Stimulated activated naive CD4-positive, alpha-beta T cell treated with Interleukin-2 at 50 U/mL for 16 hours (primary cell): ENCODE data around the gene NLRP12.
"Not testable (repeated sequence)": the region's sequence is repeated elsewhere in the genome, so short reads cannot be mapped to it uniquely, and the experiment has no call there.

Source experiments
- DNase-seq: peaks from one replicate; lab custom pipeline; 2025; lab: John Stamatoyannopoulos, UW

NLRP12 gene

GRCh38 chr19:53838446-53838845 lies 14.3 kb upstream of the NLRP12 start:
- DNase-seq: not testable (repeated sequence)

DNA sequence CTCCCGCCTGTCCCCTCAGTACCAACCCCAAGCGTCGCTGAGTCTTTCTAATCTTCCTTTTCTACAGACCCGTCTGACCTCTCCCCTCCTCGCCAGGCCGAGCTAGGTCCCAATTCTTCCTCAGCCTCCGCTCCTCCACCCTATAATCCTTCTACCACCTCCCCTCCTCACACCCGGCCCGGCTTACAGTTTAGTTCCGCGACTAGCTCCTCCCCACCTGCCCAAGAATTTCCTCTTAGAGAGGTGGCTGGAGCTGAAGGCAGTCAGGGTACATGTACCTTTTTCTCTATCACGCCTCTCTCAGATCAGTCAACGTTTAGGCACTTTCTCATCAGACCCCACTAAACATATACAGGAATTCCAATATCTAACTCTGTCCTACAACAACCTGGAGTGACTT lies 8.7 kb upstream of the NLRP12 start:
- DNase-seq: not testable (repeated sequence)

DNA sequence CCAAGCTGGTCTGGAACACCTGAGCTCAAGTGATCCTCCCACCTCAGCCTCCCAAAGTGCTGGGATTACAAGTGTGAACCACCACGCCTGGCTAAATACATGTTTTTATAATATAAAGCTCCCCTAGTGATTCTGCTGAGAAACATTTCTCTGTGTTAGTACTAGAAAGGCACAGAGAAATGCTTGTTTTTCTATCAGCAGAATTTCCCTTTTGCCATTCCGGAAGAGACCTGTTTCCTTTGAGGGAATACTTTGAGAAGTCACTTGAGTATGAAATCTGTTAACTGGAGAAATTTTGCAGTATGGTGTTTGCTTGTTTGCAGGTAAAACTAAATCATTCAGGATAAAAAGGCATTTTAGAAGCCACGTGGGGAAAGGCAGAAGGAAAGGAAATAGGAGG lies 4.4 kb upstream of the NLRP12 start:
- DNase-seq: no peak

DNA sequence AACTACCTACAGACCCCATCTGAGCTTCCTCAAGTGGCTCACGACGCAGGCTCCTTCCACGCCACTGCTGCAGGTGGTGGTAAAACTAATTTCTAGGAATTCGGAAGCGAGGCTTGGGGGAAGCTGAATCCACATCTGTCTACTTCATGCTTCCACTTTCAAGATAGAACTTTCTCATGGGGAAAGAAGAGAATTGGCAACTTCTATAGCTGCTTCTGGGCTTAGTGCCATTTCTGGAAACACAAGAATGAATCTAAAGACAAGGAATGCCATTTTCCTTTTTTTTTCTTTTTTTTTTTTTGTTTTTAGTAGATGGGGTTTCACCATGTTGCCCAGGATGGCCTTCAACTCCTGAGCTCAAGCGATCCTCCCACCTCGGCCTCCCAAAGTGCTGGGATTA lies 2.8 kb upstream of the NLRP12 start:
- DNase-seq: no peak

- no peak for DNase-seq
Measured at GRCh38 chr19:53823380-53824120, 564 bp downstream of the NLRP12 start.

DNA sequence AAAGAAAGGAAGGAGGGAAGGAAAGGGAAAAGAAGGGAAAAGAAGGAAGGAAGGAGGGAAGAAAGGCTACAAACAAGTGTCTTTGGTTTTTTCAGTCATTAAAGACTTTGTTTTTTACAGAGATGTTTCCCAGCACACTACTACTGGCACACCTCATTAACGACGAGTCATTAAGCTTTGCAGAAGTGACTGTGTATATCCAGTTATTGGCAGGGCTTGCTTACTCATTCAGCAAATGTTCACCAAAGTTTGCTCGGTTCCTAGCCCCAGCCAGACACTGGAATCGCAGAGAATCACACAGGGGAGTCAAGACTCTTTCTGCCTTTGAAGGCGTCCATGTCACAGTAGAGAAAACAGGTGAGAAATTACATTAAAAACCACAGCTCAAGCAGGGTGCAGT lies 4.3 kb downstream of the NLRP12 start:
- no peak for DNase-seq

GRCh38 chr19:53818756-53819155 lies 5.4 kb downstream of the NLRP12 start:
- no peak for DNase-seq

GRCh38 chr19:53813996-53814395 lies 10.1 kb downstream of the NLRP12 start:
- DNase-seq: no peak

GRCh38 chr19:53812335-53812734 lies 11.8 kb downstream of the NLRP12 start:
- DNase-seq: no peak

DNA sequence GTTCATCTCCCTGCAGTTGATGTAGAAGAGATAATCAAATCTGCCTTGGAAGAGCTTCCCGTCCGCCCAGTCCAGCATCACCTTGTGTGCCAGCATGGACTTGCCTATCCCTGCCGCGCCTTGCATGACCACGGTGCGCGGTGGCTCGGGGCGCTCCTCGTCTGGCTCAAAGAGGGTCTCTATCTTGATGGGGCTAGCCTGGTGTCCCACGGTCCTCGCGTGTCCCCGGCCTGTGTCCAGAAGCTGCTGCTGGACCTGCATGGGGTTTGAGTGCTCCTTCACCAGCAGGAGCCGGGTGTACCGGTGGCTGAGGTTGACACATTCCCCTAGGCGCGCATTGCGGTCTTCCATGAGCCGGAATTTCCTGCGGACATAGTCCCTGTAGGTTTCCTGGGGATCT lies 13.2 kb downstream of the NLRP12 start:
- no peak for DNase-seq

DNA sequence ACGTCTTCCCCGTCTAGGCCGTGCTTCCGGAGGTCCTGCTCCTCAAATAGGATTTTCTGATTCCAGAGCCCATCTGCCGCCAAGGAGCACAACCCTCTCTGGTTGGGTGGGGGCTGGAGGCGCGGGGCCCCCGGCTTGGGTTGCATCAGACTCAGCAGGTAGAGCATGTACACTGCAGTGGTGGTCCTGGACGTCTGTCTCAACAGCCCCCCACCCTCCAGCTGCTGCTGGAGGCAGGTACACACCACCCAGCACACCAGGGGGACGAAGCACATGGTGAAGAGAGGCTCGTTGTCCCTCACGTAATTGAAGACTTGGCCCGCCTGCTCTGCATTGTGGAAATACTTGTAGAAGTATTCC lies 13.9 kb downstream of the NLRP12 start:
- DNase-seq: no peak

DNA sequence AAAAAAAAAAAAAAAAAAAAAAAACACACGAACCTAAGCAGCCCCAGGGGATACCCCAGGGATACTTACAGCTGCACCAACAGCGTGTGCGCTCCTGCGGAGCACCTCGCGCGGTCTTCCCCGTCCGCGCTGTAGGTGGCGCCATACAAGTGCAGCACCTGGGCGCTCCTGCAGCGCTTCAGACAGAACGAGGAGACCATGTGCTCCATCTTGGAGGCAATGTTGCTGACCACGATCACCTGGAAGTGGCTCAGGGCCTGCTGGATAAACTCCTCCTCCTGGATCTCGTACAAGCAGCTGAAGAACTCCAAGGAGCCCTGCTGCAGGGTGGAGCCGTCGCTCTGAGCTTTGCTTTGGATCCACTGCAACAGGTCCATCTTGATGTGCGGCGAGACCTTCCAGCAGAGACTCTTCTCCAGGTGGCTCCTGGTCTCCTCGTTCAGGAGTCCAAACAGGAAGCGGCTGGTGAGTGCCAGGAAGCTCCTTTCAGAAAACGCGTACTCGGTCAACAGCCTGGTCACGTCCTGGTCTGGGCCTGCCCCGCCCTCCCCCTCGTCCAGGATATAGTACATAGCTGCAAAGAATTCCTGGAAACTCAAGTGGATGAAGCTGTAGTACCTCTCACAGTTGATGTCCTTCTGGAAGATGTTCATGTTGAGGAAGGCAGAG lies 14.5 kb downstream of the NLRP12 start:
- DNase-seq: no peak

DNA sequence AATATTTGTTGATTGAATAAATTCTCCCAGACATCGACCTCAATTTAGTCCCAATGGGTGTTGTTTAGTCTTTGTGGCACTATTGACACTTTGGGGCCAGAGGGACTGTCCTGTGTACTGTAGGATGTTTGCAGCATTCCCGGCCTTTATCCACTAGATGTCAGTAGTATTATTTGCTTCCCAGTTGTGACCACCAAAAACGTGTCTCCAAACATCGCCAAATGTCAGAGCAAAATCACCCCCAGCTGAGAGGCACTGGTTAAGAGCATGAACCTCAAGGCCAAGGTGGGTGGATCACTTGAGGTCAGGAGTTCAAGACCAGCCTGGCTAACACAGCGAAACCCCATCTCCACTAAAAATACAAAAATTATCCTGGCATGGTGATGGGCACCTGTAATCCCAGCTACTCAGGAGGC lies 15.4 kb downstream of the NLRP12 start:
- DNase-seq: no peak

- no peak for DNase-seq
Measured at GRCh38 chr19:53801257-53801656, 22.9 kb downstream of the NLRP12 start.

DNA sequence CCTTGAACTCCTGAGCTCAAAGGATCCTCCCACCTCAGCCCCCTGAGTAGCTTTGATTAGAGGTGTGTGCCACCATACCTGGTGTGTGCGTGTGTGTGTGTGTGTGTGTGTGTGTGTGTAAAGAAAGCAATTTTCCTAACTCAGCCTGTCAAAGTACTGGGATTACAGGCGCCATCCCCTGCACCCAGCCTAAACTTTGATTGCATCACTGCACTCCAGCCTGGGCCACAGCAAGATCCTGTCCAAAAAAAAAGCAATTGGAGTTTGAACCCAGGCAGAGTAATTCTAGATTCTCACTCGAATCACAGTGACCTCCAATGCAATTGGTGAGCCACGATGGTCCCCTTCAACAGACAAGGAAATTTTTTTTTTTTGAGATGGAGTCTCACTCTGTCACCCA lies 29.1 kb downstream of the NLRP12 start:
- no peak for DNase-seq

DNA sequence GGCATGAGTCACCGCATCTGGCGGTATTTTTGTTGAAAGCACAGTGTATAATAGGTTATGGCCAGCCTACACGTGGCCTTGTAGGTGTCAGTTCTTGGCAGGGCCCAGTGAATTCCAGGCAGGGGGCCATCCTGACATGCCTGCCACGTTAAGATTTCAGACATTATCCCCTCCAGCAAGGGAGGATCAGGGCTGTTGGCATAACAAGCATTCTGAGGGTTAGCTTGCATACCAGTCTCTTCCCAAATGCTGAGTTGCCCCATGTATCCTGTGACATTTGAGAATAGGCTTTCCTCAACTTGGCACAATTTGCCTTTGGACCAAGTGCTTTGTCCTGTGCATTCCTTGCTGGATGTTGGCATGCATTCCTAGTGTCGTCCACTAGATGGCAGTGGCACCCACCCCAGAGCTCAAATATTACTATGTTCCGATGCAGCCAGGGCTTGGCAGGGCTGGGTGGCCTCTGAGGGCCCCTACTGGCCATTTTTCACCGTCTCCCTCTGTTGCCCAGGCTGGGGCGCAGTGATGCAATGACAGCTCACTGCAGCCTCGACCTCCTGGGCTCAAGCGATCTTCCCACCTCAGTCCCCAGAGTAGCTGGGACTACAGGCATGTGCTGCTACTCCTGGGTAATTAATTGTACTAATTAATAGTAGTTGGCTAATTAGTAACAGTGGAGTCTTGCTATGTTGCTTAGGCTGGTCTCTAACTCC lies 31.2 kb downstream of the NLRP12 start:
- DNase-seq: peak; percentile 65

DNA sequence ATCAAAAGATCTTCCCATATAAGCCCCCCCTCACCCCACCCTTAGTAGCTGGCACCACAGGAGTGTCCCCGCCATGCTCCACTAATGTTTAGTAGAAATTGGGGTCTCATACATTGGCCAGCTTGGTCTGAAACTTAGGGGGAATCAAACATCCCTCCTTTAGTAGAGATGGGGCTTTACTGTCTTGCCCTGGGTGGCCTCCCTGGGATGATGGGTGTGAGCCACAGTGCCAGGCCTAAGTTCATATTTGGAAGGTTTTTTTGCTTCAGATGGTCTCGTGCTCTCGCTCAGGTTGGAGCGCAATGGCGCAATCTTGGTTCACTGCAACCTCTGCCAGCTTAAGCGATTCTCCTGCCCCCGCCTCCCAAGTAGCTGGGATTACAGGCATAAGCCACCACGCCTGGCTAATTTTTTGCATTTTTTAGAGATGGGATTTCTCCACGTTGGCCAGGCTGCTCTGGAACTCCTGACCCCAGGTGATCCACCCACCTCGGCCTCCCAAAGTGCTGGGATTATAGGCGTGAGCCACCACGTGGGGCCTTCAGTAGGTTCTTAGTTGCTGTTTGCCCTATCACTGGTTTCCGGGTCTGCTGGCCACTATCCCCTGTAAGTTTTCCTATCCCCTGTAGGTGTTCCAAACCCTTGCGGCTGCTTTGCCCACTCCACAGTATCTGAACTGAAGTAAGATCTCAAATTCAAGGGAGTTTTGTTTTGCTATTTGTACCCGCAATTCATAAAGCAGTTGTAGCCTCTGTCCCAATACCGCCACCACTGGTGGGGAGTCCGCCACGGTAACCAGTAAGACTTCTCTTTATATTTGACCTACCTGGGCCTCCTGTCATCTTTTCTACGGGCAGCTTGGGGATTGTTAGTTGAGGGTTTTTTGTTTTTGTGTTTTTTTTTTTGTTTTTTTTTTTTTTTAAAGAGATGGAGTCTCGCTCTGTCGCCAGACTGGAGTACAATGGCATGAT lies 34.1 kb downstream of the NLRP12 start:
- DNase-seq: no peak

GRCh38 chr19:53787266-53787665 lies 36.8 kb downstream of the NLRP12 start:
- DNase-seq: no peak

DNA sequence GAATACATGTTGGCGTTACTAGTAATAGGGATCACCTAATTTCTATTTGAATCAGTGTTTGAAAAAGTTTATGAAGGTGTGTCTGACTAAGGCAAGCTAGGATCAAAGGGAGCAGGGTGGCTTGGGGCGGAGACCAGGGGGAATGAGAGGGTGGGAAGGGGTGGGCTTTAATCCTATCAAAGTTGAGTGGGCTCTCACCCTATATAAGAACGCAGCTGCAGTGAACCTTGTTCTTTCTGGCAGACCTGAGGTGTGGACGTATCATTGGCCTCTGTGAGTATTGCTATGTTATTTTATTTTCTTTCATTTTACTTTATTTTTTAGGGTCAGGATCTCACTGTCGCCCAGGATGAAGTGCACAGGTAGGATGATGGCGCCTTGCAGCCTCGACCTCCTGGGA lies 37.4 kb downstream of the NLRP12 start:
- DNase-seq: no peak

DNA sequence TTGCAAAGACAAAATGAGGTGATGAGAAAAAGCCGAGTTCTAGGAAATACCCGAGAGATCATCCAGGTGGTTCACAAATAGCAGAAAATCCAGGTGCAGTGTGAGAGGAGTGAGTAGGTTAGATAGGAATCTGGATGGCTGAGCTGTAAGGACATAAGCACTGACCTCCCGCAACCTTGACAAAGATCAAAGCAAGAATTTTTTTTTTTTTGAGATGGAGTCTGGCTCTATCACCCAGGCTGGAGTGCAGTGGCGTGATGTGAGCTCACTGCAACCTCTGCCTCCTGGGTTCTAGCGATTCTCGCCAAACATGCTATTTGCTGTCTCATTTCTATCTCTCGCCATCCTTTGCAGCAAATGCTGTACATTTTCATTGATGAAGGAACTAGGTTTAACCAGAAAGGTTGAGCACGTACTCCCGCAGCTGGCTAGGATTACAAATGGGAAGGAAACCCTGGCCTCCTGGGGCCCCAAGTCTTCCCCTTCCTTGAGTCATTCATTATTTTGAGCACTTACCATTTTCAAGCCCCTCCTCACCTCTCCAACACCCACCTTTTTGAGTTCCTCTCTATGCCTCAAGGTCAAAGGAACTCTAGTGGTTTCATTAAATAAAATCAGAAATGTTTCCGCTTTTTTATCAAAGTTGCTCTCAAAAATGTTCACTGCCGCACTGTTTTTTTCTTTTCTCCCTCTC lies 38.8 kb downstream of the NLRP12 start:
- no peak for DNase-seq

DNA sequence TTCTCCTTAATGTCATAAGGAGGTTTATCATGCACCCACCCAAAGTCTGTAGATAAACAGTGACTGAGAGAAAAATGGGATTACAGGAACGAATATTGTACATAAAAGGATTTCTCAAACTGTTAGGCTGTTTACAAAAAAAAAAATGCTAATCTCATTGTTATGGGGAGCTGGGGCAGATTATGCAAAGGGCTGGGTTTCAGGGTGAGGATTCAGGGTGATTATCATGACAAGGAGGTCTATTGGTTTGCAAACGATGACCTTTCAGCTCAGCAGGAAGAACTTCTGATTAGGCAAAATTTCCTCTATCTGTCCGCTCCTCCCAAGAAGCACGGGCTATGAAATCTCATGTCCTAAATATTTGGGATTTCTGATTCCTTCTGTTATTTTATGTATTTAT lies 41.4 kb downstream of the NLRP12 start:
- DNase-seq: no peak
